Hindlimb muscle (tissue), 1 donor: ENCODE data around the gene RHOD. TPM values are rescaled to one million over a fixed set of nuclear protein-coding genes. Genes with fewer than 3 reads are reported as not detected.

Source experiments
- DNase-seq: peaks from one replicate; pipeline ENCODE4 v3.0.0-alpha.2; 2013
- polyA plus RNA-seq: library from polyadenylated mRNA; unstranded; fragments of 120-200 nt; gene quantifications from one replicate; pipeline ENCODE4 v1.2.1, GENCODE V29; 2013; ENCODE audit not compliant: insufficient read length

RHOD gene
- polyA plus RNA-seq, 1 donor = 13.7 TPM

DNA sequence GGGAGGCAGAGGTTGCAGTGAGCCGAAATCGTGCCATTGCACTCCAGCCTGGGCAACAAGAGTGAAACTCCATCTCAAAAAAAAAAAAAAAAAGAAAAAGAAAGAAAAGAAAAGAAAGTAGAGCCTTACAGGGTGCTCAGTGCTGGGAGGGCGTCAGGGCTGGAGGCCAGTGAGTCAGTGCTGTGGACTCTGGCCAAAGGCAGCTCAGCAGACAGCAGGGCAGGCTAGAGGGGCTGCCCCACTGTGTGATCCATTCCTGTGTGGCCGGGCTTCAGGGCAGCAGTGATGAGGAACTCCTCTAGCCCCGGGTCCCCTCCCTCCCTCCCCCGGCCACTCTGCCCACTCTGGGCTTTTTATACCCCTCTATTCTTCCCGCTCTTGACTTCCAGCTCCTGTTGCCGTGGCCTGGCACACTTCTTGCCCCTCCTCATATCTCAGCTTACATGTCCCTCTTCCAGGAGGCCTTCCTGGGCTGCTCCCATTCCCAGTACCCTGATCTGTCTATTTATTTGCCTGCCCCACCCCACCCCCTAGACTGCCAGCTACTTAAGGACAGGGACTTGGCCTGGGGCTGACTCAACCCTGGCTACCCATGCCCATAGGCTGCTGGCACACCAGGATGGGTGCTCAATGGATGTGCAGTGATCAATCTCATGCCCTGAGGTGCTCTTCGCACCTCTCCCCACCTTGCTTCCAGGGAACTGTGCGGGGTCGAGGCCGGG, 23.7 kb upstream of the RHOD start:
- no peak for DNase-seq

DNA sequence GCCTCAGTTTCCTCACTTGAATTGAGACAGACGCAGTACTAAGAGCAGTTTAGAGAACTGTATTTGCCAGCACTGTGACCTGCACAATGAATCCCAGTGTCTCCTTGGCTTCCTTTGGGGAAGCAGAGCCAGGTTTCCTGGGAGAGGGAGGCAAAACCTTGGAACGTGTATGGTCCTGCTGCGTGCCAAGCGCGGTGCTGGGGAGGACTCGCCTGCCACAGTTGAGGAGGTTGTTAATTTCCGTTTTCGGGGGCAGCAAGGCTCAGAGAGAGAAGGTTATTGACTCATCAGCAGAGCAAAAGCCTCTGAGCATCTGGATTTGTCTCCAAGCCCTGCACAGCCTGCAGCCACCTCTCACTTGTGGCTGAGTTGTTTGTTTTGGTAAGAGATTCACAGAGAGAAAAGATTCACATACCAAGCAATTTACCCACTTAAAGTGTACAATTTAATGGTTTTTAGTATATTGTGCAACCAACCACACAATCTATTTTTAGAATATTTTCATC, 22.9 kb upstream of the RHOD start:
- DNase-seq = no peak

DNA sequence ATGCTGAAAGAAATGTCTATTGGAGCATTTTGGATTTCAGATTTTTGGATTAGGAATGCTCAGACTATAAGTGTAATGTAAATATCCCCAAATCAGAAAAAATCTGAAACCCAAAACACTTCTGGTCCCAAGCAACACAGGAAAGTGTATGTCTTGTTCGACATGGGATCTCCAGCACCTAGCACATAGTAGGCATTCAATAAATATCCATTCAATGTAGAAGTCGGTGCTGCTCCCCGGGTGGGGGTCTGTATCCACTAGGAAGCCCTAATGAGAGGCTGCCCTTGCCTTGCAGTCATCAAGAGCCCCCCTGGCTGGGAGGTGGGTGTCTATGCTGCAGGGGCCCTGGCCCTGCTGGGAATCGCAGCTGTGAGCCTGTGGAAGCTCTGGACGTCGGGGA, 22.3 kb upstream of the RHOD start:
- no peak for DNase-seq

DNA sequence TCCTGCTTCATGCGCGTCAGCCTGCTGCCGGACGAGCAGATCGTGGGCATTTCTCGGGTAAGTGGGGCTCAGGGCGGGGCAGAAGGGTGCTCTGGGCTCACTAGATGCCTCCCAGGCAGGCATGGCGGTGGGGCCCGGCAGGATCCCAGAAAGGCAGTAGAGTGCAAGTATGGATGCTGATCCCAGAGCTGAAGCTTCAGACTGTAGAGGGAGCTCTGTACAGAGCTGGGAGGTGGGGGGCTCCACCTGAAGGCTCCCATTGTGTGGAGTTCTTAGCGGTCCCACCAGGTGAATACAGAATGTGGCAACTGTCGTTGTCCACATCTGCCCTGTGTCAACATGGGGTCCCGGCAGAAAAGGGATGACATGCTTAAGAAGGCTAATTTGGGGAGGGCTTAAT, 16.5 kb upstream of the RHOD start:
- DNase-seq = no peak

GRCh38 chr11:67041602-67042001, 15.0 kb upstream of the RHOD start:
- no peak for DNase-seq

GRCh38 chr11:67043572-67044349, 12.9 kb upstream of the RHOD start:
- no peak for DNase-seq

- DNase-seq = no peak
Observed at GRCh38 chr11:67044496-67044895, 12.2 kb upstream of the RHOD start.

GRCh38 chr11:67045314-67045713, 11.3 kb upstream of the RHOD start:
- no peak for DNase-seq

- DNase-seq = no peak
Observed at GRCh38 chr11:67048515-67049130, 8.0 kb upstream of the RHOD start.

- no peak for DNase-seq
Observed at GRCh38 chr11:67050139-67050538, 6.5 kb upstream of the RHOD start.

DNA sequence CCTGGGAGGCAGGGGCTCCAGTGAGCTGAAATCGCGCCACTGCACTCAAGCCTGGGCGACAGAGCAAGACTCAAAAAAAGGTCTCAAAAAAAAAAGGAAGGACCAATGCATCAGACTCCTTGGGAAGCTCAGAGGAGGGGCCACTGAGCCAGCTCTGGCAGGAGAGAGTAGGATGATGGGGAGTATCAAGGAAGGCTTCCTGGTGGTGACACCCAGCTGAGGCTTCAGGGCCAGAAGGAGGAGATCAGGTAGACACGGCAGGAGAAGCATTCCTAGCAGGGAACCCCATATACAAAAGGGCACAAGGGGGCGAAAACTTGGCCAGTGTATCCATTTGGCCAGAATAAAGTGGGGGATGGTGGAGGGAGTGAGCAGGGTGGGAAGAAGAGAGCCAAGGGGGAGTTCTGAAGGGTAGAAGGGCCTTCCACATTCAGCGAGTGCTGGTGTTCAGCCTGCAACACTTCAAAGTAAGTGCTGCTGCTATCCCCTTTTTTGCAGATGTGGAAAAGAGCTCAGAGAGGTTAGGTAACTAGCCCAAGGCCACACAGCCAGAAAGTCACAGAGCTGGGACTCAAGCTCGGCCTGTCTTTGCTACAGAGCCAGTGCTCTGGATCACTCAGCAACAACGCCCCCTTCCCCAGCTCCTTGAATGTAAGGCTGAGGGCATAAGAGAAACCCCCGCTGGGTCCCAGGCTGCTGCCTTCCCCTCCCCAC, 5.3 kb upstream of the RHOD start:
- DNase-seq = no peak

- DNase-seq = no peak
Observed at GRCh38 chr11:67051945-67052488, 4.6 kb upstream of the RHOD start.

DNA sequence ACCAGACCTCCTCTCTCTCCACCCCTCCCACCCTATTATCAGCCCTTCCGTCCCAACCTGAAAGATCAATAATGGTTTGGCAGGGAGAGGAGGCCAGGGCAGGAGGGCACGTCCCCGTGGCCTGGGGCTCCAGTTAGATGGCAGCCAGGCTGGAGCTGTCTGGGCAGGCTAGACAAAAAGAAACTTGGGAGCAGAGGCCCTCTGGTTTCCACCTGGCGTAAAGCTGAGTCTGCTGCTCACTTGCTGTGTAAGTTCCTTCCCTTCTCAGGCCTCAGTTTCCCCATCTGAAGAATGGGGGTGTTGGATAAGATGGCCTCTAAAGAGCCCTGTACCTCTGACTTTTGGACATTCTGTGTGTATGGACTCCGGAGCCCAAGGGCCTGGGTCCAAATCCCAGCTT, 3.8 kb upstream of the RHOD start:
- no peak for DNase-seq

DNA sequence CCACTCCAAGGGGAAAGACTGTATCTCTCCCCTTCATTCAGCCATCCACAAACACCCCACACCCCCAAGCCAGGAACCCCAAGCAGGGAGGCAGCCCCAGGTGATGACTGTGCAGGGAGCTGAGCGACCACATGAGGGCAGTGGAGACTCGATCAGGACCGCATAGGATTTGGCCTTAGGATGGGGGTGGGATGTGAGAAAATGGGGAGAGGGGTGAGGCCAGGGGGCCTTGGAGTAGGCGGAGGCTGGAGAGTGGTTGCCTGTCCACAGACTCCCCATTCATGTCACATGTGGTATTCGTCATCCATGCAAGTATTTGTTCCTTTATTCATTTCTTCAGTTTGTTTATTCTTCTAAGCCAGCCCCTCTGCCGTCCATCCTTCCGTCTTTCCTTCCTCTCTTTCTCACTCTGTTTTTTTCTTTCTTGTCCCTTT, 2.7 kb upstream of the RHOD start:
- DNase-seq = no peak

- DNase-seq = no peak
Observed at GRCh38 chr11:67054346-67054835, 2.3 kb upstream of the RHOD start.

GRCh38 chr11:67054836-67055523, 1.7 kb upstream of the RHOD start:
- DNase-seq = no peak

GRCh38 chr11:67055812-67056211, 835 bp upstream of the RHOD start:
- DNase-seq = no peak

- no peak for DNase-seq
Observed at GRCh38 chr11:67057205-67057672, 592 bp downstream of the RHOD start.

DNA sequence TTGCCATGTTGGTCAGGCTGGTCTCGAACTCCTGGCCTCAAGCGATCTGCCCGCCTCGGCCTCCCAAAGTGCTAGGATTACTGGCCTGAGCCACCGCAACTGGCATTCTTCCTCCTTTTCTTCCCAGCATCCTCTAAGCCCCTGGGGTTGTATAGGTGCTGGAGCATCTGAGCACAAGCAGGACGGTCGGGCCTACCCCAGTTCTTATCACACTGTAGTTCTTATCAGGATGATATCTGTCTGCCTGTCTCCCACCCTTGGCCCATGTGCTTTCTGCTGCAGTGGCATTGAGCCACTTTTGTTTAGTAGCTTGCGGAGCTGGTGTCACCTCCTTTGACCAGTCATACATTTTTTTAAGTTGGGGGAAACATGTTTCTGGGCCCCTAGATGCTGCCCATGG, 1.9 kb downstream of the RHOD start:
- DNase-seq = no peak

- no peak for DNase-seq
Observed at GRCh38 chr11:67059671-67060070, 3.0 kb downstream of the RHOD start.

GRCh38 chr11:67060111-67060522, 3.5 kb downstream of the RHOD start:
- no peak for DNase-seq
